Fibroblast of skin of left biceps (primary cell): Measurements from ENCODE around the gene SLC9A8.

Experiments used
- DNase-seq, 2 experiments: peaks; one replicate each; pipeline ENCODE4 v3.0.0-alpha.2; 2013; ENCODE audit warnings: low read depth in 2 of 2

The SLC9A8 gene

DNA sequence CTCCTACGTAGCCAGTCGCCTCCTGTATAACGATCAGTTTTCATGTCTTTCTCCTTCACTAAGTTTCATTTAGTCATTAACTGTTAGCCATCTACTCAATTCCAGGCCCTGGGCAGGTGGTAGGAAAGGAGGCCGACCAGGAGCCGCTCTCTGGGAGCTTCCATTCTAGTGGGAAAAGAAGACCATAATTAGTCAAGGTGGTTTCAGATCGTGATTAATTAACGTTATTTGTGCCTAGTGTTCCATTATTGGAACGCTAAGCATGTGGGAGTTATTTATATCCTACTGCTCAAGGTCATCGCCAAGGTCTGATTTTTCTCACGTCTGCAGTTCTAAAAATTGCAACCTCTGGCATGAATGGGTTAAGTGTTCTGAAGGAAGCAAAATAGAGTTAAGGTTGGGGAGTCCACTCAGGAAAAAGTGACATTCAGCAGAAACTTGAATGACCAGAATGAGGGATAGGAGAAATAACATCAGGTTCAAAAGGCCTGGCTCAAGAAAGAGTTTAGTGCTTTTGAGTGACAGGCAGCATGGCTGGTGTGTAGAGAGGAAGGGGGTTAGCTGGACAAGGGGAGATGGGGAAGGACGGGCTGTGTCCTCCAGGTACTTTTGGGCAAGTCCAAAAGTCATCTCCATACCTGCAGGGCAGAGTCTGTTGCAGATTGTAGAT, 812 bp downstream of the SLC9A8 start:
- DNase-seq, result no peak

DNA sequence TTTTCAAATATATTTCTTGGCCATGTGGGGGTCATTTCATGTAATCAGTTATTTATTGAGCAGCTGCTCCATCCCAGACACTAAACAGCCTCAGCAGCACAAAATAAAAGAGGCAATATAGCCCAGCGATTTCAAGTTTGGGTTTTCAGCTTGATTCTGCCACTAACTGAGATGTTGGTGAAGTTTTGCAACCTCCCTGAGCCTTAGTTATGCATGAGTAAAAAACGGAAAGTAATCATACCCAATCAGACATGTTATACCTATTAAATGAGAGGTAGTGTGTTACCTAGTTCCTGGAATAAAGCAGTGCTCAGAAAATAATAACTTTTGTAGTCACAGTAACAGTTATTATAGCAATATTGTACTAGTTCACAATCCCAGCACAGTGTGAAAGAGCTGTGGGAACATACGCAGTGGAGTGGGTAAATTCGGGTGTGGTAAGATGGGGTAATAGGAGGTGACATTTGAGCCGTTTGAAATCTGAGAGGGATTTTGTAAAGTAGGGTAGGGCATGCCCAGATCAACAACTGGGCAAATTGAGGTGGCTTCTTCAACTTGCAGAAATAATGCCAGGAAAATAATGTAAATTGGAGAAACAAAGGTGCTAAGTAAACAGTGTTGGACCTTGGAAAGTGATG, 1.5 kb downstream of the SLC9A8 start:
- DNase-seq, result no peak

DNA sequence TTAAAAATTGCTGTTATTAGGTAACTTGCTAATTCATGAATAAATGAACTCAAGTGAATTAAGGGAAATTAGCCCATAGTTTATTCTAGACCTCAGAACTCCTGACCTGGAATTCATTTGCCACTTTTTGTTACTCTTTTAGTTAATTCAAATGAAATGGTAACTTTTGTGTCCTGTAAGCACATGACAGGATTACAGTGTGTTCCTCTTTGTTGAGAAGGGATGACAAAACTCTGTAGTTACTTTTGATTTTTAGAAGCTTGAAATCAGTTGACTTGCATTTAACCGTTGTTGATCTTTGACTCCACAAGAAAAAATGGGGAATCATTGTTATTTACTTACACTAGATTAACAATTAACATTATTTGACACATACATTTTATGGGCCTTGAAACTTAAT, 6.2 kb downstream of the SLC9A8 start:
- no peak for DNase-seq

DNA sequence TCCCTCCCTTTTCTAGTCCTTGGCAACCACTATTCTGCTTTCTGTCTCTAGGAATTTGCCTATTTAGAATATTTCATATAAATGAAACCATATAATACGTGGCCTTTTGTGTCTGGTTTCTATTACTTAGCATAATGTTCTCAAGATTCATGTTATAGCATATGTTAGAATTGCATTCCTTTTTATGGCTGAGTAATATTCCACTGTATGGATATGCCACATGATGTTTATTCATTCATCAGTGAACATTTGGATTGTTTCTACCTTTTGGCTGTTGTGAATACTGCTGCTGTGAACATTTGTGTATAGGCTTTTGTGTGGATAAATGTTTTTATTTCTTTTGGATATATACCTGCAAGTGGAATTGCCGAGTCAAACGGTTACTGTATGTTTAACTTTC, 7.1 kb downstream of the SLC9A8 start:
- no peak for DNase-seq

DNA sequence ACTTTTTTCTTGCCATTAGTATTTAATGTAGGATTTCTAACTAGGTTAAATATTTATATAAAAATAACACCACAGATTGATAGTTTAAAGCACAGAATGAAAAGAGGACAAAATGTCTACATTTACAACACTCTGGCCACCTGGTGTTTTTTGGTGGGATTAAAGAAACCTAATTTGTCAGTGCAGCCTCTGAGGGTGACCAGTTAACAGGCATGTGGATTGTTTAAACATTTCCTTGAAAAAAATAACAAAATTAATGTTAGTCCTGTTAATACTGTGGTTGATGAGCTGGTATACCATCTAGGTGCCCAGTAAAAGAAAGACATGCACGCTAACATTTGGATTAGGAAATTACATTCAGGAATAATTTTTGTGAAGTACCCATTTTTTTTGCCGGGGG, 8.8 kb downstream of the SLC9A8 start:
- DNase-seq, result no peak

DNA sequence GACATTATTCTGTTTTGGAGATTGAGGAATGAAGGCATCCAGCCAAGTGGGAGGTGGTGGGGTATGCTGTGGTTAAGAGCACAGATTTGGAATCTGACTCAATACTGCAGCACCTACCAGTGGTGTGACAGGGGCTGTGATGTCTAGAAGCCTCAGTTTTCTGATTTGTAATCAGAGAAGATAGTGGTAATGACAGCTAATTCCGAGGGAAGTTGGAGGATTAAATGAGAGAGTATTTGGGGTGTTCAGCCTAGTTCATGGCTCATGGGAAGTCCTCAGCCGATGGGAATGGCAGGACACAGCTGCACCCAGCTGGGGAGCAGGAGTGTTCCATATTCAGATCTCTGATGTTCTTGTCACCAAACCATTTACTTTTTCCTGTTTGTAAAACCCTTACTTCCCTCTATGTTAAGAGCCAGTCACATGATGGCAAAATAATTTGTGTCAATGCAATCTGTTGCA, 9.3 kb downstream of the SLC9A8 start:
- DNase-seq, result peak; percentile 45 to 57

DNA sequence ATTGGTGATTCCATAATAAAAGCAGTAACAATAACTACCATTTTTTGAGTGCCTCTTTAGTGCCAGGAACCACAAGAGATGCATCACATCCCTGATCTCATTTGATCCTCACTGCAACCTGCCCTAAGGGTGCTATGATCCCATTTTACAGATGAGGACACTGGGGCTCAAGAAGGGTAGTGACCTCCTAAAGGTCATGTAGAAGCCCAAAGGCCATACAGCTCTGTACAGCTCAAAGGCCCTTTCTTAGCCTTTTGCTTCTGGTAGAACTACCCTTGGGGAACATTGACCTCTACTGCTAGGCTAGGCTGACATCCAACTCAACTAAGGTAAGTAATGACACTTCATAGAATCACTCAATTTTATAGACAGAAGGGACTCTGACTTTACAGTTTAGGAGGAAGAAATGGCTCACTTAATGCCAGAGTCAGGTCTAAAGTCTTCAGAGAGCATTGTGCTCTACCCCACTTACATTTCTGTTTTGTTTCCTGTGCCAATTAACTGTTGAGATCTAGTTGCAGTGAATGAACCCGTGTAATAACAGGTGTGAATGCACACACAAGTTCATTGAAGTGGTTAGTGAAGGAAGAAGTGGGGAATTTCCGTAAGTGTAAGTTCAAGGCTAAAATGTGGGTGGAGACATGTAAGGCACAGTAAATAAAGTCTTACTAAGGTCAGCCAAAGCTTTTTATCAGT, 10.7 kb downstream of the SLC9A8 start:
- no peak for DNase-seq

DNA sequence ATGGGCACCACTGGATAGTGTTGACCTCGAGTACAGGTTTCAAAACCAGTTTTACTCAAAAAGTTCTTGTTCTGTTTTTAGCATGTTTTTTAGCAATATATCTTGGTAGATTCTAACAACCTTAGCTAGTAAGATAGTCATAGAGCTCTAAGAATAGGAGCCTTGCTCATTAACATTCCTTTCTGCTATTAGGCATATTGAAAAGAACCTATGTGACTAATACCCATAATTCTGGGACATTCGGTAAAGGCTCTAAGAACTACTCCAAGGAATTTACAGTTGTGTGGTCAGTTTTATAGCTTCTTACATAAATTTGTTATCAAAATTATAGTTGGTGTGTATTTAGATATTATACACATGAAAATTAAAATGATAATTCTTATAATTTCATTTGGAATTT, 11.6 kb downstream of the SLC9A8 start:
- no peak for DNase-seq

DNA sequence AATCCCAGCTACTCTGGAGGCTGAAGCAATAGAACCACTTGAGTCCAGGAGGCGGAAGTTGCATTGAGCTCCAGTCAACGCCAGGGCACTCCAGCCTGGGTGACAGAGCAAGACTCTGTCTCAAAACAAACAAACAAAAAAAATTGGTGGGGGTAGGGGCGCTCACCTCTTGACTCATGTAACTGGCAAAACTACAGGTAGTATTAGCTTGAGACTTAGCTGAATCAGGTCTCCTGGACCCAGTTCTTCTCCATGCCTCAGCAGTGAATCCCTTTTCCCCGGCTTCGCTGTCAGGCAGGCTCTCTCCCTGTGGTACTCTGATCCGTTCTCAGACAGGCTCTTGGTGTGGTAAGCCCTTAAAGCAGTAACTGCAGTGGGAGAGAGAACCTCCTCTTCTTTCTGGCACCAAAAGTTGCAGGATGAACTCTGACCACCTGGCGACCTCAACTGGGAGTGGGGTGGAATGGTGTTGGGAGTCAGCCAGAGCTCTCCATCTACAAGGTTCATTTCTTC, 12.9 kb downstream of the SLC9A8 start:
- no peak for DNase-seq

DNA sequence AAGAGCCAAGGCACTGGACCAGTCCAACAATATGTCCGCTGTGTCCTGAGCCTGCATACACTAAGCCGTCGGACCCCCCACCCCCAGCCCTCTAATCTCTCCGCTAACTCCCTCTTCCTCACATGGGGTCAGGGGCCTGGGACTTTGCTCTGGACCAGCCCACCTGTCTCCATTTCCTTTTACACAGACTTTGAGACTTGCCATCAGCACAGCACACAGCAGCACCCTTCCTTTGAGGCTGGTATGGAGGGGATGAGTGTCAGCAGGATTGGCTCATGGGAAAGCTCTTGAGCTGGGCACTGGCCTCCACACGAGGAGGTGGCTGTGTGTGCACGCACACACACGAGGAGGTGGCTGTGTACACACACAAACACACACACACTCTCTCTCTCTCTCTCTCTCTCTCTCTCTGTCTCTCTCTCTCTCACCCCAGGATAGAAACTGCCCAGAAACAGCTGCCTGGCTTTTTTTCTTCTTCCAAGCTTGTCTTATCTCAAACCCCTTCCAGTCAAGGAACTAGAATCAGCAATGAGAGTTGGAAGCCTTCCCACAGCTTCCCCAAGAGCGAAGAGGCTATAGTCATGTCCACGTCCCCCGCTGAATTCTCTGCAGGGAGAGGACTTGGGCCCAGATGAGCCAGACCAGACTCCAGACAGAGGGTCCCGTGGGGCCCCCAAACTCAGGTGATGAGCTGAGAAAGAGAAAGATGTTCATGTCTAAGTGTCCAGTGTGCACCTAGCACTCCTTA, 18.6 kb downstream of the SLC9A8 start:
- DNase-seq, result no peak

DNA sequence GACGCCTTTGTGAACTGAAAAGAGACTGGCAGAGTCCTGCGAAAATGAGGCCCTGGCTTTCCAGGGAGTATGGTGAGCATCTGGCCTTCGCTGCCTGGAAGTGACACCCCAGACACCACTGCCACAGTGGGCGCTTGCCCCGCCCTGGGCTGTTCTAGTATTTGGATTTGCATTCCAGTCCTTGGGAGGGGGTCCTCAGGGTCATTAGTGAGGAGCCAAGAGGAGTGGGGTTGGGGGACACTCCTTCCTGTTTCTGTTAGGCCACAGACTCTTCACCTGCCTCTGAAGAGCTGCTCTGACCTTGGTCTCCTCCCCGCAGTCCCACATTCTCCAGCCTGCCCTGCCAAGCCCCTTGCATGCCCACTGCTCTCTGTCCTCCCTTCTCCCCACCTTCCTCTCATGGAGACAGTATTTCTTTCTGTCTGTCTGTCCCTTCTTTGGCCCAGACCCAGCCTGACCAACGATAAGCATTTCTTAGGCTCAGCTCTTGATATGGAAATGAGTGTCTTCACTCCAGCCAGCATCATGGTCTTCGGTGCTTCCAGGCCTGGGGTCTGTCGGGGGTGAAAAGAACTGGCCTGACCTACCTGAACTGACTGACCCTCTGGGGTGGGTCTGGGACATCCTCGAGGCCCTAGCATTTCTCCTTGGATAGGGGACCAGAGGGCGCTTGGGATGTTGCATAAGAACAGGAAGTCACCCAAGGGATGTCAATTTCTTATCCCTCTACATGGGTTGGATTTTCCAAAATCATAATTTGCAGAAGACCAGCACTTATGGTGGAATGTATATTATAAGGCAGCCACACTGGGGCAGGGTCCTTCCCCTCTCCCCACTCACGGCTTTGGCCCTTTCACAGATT, 19.4 kb downstream of the SLC9A8 start:
- DNase-seq, result no peak

DNA sequence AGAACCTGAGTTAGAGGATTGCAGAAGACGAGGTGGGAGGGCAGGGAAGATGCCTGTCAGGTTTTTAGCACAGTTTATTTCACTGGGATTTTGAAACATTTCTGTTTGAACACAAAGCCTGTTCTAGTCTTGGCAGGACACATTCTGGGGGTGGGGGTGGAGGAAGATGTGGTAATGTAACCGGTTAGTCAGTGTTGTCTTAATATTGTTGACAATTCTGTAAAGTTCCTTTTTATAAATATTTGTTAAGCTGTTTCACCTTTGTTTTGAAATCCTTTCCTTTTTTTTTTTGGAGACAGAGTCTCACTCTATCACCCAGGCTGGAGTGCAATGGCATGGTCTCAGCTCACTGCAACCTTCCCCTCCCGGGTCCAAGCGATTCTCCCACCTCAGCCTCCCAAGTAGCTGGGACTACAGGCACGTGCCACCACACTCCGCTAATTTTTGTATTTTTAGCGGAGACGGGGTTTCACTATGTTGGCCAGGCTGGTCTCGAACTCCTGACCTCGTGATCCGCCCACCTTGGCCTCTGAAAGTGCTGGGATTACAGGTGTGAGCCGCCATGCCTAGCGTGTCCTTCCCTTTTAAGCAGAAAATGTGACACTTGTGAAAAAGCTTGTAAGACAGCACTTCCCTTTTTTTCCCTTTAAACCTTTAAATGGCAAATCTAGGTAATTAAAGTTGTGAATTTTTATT, 20.2 kb downstream of the SLC9A8 start:
- DNase-seq, result no peak

DNA sequence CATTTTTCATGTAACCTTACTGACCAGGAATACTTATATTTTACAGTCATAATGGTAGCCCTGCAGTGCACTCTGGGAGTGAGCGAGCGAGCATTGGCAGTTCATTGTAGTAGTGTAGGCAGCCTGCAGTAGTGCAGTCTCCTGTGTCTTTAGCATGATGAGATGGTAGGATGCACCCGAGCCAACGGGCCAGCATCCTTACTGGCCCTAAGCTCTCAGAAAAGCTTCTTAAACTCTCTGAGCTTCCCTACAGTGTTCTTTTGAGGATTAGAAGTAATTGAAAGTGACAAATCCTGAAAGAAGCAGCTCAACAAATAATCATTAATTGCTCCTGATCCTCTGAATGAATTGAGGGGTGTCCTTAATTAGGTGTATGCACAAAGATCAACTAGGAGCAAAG, 20.9 kb downstream of the SLC9A8 start:
- DNase-seq, result no peak

DNA sequence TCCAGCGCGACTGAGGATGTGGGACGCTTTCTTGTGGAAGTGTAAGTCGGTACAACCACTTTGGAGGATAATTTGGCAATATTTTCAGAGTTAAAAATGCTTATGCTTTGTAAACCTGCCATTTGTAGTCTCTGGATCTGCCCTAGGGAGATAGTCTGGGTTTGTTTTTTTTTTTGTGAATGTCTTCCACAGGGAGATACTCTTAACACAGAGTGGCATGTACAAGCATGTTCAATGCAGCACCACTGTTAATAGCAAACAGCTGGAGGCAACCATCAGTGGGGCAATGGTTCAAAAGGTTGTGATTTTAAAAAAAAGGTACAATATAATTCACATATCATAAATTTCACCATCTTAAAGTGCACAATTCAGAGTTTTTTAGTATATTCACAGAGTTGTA, 22.4 kb downstream of the SLC9A8 start:
- DNase-seq, result no peak

DNA sequence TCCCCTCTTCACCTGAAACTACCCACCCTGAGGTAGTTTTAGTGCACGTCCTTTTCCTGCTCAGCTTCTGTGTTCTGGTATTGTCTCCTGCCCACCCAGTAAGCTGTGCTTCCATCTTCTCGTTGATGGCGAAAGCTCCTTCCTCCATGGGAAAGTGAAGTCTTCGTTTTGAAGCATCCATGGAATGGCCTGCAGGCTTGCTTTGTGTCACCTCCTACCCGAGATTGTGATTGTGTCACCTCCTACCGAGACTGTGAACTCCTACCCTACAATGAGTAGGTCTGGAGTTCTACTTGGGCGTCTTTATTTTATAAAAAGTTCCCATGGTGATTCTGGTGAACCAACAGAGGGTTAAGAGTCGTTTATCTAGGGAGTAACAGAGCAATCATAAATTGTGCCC, 25.9 kb downstream of the SLC9A8 start:
- DNase-seq, result no peak

DNA sequence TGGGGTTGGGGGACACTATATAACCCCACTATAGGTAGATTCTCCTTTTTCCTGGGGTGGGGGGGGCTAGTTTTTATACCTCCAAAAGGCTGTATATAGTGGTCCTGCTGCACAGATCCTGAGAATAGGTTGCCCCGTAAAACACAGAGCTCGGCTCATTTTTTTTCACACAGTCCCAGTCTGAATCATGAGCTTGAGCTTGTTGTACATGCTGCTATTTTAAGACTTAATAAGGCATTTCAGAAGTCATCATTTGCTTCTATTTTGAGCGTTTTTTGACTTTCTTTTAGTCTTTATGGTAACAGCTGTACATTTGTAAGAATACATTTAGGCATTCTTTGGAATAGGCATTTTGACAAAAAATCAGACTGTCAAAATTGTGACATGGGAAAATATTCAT, 30.5 kb downstream of the SLC9A8 start:
- DNase-seq, result no peak

DNA sequence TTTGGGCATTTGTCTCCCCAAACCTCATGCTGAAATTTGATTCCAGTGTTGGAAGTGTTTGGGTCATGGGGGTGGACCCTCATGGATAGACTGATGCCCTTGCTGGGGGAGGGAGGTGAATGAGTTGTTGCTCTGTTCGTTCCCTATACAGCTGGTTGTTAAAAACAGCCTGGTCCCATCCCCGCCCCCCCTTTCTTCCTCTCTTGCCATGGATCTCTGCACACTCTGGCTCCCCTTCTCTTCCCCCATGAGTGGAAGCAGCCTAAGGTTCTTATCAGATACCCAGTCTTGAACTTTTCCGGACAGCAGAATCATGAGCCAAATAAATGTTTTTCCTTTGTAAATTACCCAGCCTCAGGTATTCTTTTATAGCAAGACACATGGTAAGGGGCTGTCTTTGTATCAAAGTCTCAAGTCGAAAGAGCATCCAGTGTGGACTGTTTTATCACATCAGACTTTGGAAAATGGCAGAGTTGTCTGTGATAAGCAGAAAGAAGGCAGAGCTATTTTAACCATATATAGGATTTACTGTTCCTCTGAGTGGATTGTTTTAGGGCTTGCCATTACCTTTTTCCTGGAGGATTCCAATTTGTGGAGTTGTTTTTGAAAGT, 31.2 kb downstream of the SLC9A8 start:
- DNase-seq, result no peak

DNA sequence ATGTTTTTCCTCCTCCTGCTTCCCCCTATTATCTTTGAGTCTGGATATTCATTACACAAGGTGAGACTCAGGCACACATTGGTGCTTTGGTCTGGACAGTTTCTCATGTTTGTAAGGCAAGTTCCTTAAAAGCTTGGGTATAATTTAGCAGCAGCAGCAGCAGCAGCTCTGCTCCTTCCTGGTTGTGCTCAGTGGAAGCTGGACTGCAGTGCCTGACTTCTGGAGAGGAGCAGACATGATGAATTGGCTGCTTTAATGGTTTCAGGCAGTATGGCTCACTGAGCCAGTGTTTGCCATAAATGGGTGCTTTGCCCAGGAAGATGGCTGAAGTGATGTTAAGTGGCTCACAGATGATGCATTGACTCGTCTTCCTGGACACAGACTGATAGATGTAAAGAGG, 32.4 kb downstream of the SLC9A8 start:
- DNase-seq, result no peak

DNA sequence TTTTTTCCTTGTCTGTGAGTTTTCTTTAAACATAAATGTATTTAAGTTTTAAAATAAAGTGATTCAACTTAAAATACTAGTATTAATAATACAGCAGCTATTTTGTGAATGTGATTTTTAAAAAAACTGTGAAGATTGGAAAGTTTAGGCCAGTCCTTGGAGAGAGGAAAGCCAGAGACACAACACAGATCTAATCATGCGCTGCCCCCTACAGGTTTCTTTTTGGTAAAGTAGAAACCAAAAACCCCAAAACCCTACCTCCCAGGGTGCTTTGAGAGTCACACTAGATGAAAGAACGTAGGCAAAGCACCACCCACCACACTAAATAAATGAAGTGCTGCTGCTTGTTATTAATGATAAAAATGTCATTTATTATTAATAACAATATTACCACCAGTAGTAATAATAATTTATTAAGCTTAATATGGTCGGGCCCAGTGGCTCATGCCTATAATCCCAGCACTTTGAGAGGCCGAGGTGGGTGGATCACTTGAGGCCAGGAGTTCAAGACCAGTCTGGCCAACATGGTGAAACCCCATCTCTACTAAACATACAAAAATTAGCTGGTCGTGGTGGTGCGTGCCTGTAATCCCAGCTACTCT, 33.7 kb downstream of the SLC9A8 start:
- DNase-seq, result no peak
